GM19240 (cell line): ENCODE data around the gene COL4A6.
"Not testable (repeated sequence)": the region's sequence is repeated elsewhere in the genome, so short reads cannot be mapped to it uniquely, and the experiment has no call there.

Experiments used
- DNase-seq: peaks from one replicate; pipeline ENCODE4 v3.0.0; 2011; ENCODE audit warnings: low spot score; ENCODE audit not compliant: insufficient read length

The COL4A6 gene

DNA sequence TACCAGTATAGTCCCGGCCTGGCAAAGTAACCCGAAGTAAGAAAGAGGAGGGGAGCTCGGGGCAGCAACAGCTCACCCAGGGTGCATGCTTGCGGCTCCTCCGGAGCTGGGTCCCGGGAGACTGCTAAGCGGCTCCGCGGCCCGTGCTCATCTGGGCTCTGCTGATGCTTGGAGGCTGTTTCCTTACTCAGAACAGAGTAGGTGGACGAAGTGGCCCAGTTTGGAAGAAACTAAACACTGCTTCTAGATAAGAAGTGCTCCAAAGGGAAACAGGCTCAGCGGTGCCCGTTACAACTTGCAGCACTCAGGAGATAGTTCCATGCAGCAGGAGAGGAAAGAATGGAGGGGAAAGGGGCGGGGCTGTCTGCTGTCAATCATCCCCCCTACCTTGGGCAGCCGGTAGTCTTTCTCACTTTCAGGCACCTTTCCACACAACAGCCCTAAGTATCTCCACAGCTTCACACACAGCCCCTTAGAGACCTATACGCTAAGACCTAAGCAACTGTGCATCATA lies at the start of gene COL4A6:
Gene COL4A6 (minus strand): TSS at position 313 of the 514 bp plus-strand sequence. CDS start 226 bp downstream, at position 87.
- DNase-seq, result no peak

DNA sequence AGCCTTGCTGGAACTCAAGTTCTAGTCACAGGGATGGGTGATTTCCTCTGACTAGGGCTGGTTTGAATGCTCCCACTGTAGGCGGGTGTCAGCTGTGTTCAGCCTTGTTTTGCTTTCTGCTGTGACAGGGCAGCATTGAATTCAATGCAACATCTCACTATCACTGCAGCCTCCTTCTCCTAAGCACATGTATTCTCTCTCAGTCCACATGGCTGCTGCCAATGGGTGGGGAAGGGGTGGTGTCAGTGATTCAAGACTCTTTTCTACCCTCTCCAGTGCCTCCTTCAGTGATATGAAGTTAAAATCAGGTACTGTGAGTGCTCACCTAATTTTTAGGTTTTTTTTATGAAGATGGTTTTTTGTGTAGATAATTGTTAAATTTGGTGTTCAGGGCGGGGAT lies 47.7 kb upstream of the COL4A6 start:
- no peak for DNase-seq

DNA sequence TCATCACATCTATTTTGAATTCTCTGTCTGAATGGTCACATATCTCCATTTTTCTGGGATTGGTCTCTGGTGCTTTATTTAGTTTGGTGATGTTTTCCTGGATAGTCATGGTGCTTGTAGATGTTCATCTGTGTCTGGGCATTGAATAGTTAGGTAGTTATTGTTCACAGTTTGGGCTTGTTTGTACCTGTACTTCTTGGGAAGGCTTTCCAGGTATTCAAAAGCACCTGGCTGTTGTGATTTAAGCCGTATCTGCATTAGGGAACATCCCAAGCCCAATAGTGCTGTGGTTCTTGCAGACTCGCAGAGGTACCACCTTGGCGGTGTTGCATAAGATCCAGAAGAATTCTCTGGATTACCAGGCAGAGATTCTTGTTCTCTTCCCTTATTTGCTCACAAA lies 46.0 kb upstream of the COL4A6 start:
- no peak for DNase-seq

DNA sequence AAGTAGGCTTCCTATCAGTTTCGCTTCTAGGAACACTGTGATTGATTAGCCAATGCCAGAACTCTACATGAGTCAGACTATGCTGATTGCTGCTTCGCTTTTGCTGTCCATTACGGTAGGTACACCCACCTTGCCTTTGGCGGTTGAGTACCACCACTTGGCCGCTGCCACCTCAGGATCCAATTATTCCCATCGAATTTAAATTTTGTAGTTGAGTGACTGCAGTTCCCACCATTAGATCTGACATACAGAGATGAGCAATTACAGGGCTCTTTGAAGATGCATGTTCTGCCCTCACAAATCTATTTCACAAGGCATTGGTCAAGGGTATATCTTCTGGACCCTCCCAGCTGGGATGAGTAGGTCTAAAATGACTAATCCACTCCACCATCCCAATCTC lies 43.3 kb upstream of the COL4A6 start:
- not testable (repeated sequence) for DNase-seq

DNA sequence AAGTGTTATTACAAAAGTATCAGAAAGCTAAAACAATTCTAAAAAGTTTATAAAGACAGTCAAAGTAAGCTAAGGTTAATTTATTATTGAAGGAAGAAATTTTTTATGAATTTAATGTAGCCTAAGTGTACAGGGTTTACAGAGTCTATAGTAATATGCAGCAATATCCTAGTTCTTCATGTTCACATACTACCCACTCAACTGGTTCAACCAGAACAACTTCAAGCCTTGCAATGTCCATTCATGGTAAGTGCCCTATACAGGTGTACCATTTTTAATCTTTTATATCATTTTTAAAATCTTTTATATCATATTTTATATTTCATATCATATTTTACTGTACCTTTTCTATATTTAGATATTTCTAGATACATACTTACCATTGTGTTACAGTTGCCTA lies 35.8 kb upstream of the COL4A6 start:
- no peak for DNase-seq

DNA sequence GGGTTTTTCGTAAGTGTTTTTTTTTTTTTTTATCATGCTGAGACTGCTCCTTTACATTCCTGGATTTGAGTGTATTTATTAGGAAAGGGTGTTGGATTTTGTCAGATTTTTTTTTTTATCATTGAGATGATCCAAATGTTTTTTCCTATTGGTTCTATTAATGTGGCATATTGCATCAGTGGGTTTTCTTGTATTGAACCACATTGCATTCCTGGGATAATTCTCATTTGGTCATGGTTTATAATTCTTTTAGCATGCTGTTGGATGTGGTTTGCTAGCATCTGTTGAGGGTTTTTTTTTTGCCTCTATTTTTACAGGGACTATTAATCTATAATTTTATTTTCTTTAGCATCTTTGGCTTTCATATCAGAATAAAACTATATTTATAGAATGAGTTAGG lies 30.3 kb upstream of the COL4A6 start:
- no peak for DNase-seq

DNA sequence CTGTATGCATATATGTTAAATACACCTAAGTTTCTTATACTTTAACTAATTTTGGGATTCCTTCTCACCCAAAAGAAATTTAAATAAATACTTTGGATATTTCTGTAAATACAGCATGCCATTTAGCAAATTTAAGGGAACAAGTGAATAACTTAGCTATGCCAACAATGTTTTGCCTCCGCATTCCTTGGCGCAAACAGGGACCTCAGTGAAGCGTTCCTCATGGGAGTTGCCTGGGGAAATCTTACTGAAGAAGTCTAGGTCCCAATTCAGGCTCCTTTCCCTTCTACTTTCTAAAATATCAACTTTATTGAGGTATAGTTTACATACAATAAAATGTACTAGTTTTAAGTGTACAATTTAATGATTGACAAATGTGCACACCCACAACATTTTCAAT lies 26.4 kb upstream of the COL4A6 start:
- no peak for DNase-seq

DNA sequence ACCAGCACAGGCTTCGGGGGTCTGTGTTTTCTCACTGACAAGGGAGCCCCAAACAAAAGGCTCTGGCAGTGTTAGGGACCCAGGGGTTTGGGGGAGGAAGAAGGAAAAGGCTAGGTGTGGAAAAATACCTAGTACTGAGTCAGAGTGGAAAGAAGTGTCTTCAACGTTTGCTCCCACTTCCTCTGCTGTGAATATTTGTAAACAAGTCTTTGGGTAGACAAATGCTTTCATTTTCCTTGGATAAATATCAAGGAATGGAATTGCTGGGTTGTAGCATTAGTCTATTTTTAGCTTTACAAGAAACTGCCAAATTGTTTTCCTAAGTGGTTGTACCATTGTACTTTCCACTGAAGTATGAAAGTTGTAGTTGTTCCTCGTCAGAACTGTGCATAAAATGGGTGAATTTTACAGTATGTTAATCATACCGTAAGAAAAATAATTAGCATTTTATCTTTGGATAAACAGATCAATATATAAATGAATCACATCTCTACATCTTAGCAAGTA lies 18.8 kb upstream of the COL4A6 start:
- no peak for DNase-seq

DNA sequence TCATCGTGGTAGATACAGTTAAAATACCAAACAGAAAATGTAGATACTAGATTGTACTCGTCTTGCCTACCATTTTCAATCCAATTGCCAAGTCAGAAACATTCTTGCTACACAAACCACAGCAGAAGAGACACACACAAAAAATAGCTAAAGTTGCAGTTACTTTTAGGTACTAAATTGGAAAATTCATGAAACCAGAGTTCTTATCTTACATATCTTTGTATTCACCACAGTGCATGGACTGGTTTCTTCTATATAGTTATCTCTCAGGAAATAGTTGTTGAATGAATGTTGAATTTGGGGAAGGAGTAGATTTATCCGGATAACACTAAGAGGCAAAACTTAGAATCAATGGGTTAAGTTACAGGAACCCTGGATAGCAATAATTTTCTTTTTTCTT lies 15.6 kb upstream of the COL4A6 start:
- DNase-seq, result no peak

DNA sequence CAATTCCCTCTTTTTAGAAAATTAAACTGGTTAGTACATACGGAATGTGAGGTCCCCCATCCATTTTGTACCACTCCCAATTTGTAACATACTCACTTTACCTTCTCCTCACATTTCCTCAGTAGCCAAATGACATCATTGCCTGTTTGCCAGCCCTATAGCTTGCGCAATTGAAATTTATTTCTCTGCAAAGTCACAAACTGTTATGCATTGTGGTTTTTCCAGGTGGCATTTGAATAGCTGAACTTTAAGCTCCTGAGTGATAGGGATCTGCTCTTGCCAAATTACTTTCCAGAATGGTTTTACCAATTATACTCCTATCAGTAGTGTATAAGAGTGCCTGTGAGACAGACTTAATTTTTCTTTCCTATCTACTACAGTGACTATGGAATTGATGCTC lies 9.1 kb upstream of the COL4A6 start:
- DNase-seq, result no peak

DNA sequence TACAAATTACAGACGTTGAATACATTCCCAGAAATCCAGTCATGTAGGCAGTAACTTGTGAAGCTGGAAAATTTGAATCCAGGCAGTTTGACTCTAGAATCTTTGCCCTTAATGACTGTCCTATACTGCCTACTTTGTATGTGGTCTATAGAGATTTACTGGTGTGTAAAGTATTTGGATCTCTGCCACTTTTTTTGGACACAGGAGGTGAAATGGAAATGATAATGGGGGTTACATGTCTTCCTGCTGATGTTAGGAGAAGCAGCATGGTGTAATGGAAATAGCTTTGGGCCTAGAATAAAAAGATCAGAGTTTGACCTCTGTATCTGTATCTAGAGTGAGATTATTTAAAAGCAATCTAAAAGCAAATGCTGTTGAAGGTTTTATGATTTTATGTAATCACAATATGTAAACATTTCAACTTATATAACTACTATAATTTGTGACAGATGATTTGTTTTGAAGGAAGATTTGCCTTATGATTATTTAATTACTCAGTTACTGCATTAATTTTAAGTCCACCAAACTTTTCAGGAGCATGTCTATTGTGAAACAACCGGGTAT lies 4.8 kb upstream of the COL4A6 start:
- DNase-seq, result no peak

DNA sequence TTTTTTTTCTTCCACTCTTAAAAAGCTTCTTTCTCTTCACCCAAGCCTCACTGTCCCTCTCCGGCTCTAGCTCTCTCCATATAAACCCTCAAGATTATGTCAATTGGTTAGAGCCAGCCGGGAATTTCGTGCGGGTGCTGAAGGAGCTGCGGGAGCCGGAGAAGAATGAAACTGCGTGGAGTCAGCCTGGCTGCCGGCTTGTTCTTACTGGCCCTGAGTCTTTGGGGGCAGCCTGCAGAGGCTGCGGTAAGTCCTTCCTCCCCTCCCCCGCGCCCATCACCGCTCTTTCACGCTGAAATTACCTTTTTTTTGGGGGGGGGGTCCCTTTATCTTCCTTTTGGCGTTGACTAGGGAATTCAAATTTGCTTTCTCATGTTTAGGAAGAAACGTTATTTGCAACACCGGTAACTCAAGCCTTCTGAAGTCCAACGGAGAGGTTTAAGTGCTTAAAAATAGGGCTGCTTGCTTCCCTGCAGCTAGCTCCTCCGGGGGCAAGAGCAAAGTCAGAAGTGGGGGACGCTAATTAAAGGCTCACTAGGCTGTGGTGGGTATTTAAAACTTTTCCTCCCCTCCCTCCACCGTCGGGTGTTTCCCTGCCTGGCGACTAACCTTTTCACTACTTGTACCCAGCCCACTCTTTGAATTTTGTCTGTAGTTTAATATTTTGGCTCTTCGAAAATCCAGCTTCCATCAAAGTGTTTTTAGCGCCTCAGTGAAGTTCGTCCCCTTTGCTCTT lies 1.9 kb upstream of the COL4A6 start:
- DNase-seq, result no peak

DNA sequence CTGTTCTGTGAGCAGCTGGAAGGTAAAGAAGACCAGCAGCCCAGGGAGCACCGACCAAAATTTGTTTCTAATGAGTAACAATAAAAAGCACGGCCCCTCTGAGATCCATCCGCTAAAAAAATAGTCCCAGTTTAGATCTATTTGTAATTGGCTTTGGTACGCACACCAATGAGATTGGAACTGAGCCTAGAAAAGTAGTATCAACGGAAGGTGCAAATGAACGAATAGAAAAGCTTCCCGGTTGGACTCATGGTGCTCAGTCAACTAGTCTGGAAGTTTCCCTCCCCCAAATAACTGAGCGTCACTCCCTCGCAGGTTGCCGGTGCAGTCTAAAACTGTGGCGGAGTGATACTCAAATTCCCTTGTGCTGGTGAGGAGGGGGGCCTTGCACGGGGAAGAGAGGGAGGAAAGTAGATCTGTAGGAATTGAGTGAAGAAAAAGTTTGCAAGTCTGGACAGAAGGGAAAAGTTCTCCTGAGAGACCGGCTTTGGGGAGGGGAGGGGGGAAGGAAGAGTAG lies 1.3 kb upstream of the COL4A6 start, which contains the start of gene COL4A5:
Gene COL4A5 (plus strand): TSS at position 413 of the 517 bp plus-strand sequence. CDS start 288 bp downstream, outside the sequence.
- no peak for DNase-seq

DNA sequence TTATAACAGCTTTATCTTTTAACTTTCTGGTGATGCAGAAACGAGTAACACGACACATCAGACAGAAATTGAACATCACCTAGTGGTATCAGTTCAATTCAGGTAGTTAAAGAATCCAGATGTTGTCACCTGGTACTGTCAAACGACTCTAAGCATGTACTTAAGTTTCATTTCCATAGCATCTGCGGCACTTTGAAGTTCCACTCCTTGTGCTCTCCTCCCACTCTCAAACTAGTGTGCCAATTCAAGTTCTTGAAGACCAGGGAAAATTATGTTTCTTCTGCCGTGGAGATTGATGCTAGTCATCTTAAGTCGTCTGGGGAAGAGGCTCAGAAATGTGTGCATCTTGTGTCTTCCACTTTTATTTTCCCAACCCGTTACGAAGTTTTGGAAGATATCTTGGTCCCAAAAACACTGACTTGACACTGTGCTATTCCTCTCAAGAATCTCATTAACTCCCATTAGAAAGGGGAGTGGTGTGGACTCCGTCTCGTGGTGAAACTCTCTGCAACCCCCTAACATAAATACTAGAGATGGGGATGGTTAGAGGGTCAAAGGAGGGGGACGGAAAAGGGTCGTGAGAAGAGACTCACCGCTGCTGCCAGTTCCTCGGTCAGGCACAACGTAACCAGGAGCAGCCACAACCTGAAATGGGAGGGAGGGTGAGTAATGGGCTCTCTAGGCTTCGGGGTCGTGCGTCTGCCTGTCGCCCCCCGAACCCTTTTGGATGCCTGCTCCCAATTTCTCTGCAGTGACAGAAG lies 693 bp downstream of the COL4A6 start:
- no peak for DNase-seq

DNA sequence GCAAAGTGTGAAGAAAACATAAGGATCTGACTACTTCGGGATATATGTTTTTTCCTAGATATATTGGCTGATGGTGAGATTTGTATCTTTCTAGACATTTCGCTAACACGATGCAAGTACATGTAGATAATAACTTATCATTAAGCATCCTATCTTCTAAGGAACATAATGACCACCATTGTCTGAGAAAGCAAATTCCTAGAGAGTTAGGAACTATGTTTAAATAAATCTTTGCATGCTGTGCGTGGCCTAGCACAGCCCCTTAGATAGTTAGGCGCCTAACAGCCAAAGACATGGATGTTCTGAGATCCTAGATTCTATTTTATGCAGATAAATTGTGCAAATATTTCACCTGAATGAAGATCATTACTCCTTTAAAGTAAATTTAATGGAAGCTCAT lies 3.0 kb downstream of the COL4A6 start:
- DNase-seq, result no peak

DNA sequence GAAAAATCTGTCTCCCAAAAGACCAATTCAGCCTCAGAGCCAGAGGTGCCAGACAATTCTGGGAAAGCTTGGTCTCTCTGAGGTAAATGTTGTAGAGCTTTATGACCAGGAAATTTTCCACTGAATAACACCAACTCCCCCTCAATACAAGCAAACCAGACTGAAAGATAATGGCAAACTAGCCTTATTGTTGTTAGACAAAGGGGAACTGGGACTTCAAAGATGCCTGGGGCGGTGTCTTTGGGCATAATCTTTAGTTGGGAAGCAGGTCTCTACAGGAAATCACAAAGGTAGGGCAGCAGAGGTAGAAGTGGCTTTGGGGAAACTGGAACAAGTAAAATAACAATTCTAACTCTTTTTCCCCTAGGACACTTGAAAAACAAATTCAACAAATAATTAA lies 12.0 kb downstream of the COL4A6 start:
- no peak for DNase-seq

DNA sequence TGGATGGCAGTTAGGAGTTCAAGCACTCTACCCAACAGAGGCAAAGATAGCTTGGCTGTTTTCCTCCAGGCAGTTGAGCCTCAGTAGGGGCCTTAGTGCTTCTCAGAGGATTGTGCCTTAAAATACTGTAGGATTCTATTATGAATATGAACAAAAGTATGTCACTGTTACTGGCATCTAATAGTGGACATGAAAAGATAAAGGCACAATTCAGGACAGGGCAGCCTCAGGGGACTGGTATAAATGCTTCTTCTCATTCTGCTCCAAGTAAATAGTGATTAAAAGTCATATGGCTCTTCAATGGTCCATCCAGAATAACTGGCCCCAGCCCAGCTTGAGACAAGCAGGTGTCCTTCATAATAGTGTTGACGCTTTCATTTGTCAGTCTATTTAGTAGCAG lies 17.7 kb downstream of the COL4A6 start:
- no peak for DNase-seq

DNA sequence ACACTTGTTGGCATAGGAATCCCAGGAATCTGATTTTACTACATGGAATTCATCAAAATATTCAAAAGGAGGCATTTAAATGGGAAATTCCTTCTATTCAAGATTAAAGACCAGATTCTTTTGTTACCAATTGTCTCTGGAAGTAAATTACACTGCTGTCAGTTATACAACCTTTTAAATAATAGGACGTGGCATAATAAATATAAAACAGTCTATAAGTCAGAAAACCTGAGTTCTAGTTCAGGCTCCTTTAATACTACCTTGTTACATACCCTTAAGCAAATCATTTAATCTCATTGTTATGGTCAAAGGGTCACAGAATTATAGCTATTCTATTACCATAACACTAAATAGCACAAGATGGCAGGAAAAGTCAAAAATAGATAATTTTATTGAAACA lies 18.8 kb downstream of the COL4A6 start:
- no peak for DNase-seq

DNA sequence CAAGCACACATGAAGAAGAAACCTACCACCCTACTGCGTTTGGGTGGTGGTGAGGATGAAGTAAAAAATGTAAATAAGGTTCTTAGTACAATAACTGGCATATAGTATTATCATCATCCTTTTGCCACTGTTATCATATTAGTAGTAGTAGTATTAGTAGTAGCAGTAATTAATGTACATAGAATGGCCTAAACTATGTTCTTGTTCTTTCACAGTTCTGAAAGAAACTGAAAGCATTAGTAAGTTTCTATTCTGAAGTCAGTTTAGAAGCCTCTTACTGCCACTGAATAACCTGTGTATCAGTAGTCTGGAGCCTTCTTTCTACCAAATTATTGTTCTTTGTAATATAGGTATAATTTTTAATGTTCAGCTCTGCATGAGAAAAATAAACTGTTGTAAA lies 21.0 kb downstream of the COL4A6 start:
- DNase-seq, result no peak

DNA sequence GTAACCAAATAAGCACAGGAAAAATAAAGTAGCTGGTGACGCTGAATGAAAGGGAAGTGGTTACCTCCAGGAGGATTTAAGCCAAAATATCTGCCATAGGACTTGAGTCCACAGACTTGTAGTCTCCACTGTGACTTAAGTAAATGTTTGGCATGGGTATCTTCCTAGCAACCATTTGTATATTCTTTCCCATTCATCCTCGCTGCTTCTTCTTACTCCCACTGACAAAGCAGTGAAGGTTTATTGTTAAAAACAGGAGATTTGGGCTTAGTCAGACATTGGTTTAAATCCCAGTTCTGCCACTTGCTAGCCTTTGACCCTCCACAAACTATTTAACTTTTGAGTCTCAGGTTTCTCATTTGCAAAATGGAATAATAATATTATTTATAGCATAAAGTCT lies 22.3 kb downstream of the COL4A6 start:
- no peak for DNase-seq

DNA sequence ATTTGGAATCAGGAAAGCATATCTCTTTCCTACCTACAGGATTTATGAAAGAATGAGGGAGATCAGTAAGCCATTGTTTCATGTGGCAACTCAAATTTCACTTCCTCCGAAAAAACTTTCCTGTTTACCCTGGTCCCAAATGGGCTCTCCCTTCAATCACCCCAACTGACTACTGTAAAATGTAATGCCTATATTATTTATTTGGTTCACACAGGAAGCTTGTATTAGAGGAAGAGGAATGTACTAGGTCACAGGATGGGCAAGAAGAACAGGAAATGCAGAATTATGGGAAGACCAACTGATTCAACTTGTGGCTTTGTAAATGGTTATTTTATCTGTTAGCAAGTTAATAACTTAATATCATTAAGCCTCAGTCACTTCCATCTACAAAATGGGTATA lies 23.1 kb downstream of the COL4A6 start:
- no peak for DNase-seq

DNA sequence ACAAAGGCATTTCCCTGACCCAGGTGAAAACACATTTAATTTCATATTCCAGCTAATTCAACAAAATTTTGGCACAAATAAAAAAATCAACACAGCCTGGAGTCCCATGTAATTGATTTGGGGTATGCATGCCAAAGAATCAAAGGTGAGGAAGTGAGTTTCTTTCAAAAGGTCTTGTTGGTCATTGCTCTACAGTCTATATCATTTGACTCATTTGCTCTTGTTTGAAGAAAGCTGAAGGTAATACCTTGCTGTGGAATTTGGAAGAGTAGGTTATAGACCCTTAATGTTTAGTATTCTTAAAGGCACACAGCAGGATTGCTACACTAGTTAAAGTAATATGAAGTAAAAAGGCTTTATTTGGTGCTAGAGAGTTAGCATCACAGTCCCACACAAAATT lies 25.4 kb downstream of the COL4A6 start:
- DNase-seq, result no peak
